GM18517 (cell line): ENCODE measurements around the gene ECM1.
A peak's percentile ranks its signal among the peaks of the same experiment; 100 is the strongest.

Experiments
- ATAC-seq: cut with Tn5 transposase; IDR thresholded peaks from one replicate; pipeline ENCODE4 v1.9.1; 2021; ENCODE audit warnings: mild to moderate bottlenecking, moderate library complexity; ENCODE audit not compliant: unreplicated experiment

ECM1 gene

GRCh38 chr1:150507912-150508864, at the start of gene ECM1:
Gene ECM1, plus strand, starts transcription at chr1:150508109. Its CDS starts 101 bp downstream, at chr1:150508210.
- ATAC-seq: no peak

- ATAC-seq: no peak
Observed at GRCh38 chr1:150464422-150464826, 43.5 kb upstream of the ECM1 start.

GRCh38 chr1:150466964-150467363, 40.9 kb upstream of the ECM1 start:
- no peak for ATAC-seq

GRCh38 chr1:150469291-150469690, 38.6 kb upstream of the ECM1 start:
- no peak for ATAC-seq

- ATAC-seq: no peak
Observed at GRCh38 chr1:150472601-150473200, 35.2 kb upstream of the ECM1 start.

GRCh38 chr1:150473659-150474058, 34.2 kb upstream of the ECM1 start:
- no peak for ATAC-seq

- ATAC-seq: no peak
Observed at GRCh38 chr1:150474869-150475268, 33.0 kb upstream of the ECM1 start.

- ATAC-seq: no peak
Observed at GRCh38 chr1:150476754-150477153, 31.2 kb upstream of the ECM1 start.

- no peak for ATAC-seq
Observed at GRCh38 chr1:150477320-150477719, 30.6 kb upstream of the ECM1 start.

GRCh38 chr1:150477733-150478132, 30.2 kb upstream of the ECM1 start:
- no peak for ATAC-seq

- no peak for ATAC-seq
Observed at GRCh38 chr1:150479370-150479769, 28.5 kb upstream of the ECM1 start.

GRCh38 chr1:150479927-150480352, 28.0 kb upstream of the ECM1 start:
- ATAC-seq: no peak

- no peak for ATAC-seq
Observed at GRCh38 chr1:150484431-150484830, 23.5 kb upstream of the ECM1 start.

- no peak for ATAC-seq
Observed at GRCh38 chr1:150484861-150485260, 23.0 kb upstream of the ECM1 start.

GRCh38 chr1:150486966-150487762, 20.7 kb upstream of the ECM1 start, which contains the start of gene TARS2:
Gene TARS2, plus strand, starts transcription at chr1:150487419. Its CDS starts 32 bp downstream, at chr1:150487451.
- ATAC-seq: peak; percentile 99

GRCh38 chr1:150487763-150488115, 20.2 kb upstream of the ECM1 start:
- ATAC-seq: no peak

GRCh38 chr1:150493175-150493574, 14.7 kb upstream of the ECM1 start:
- ATAC-seq: no peak

- ATAC-seq: no peak
Observed at GRCh38 chr1:150498342-150498741, 9.6 kb upstream of the ECM1 start.

- no peak for ATAC-seq
Observed at GRCh38 chr1:150505431-150505830, 2.5 kb upstream of the ECM1 start.

- no peak for ATAC-seq
Observed at GRCh38 chr1:150508982-150509381, 1.1 kb downstream of the ECM1 start.

GRCh38 chr1:150511551-150511950, 3.6 kb downstream of the ECM1 start:
- no peak for ATAC-seq
